Left kidney (tissue), 8 donors: ENCODE results near the gene SBK1. TPM values are rescaled to one million over a fixed set of nuclear protein-coding genes. Genes with fewer than 3 reads are reported as not detected.
A peak's percentile ranks its signal among the peaks of the same experiment; 100 is the strongest.
"Not testable (repeated sequence)": the region's sequence is repeated elsewhere in the genome, so short reads cannot be mapped to it uniquely, and the experiment has no call there.

ENCODE experiments used
- DNase-seq: peaks from one replicate; pipeline ENCODE4 v3.0.0-alpha.2; 2013
- long read RNA-seq, 8 donors: transcript quantifications; one replicate each; lab custom pipeline, GENCODE V29; 2026
- polyA plus RNA-seq: library from polyadenylated mRNA; unstranded; fragments of 120-200 nt; gene quantifications from one replicate; pipeline ENCODE4 v1.2.1, GENCODE V29; 2013; ENCODE audit not compliant: insufficient read length

Gene SBK1
- 16.9 TPM for polyA plus RNA-seq
- long read RNA-seq, donor 1, full-length matches to known transcripts, result 13 of 13 reads
- long read RNA-seq, donor 1, partial matches to known transcripts, result 0 of 13 reads
- long read RNA-seq, donor 1, other reads (novel, unspliced or antisense), result 0 of 13 reads
- long read RNA-seq, donor 2, full-length matches to known transcripts, result 8 of 34 reads
- long read RNA-seq, donor 2, partial matches to known transcripts, result 26 of 34 reads
- long read RNA-seq, donor 2, other reads (novel, unspliced or antisense), result 0 of 34 reads
- long read RNA-seq, donor 3, full-length matches to known transcripts, result 6 of 6 reads
- long read RNA-seq, donor 3, partial matches to known transcripts, result 0 of 6 reads
- long read RNA-seq, donor 3, other reads (novel, unspliced or antisense), result 0 of 6 reads
- long read RNA-seq, donor 4, full-length matches to known transcripts, result 1 of 1 reads
- long read RNA-seq, donor 4, partial matches to known transcripts, result 0 of 1 reads
- long read RNA-seq, donor 4, other reads (novel, unspliced or antisense), result 0 of 1 reads
- long read RNA-seq, donor 5, full-length matches to known transcripts, result 6 of 6 reads
- long read RNA-seq, donor 5, partial matches to known transcripts, result 0 of 6 reads
- long read RNA-seq, donor 5, other reads (novel, unspliced or antisense), result 0 of 6 reads
- long read RNA-seq, donor 6, full-length matches to known transcripts, result 11 of 11 reads
- long read RNA-seq, donor 6, partial matches to known transcripts, result 0 of 11 reads
- long read RNA-seq, donor 6, other reads (novel, unspliced or antisense), result 0 of 11 reads
- long read RNA-seq, donor 7, full-length matches to known transcripts, result 6 of 6 reads
- long read RNA-seq, donor 7, partial matches to known transcripts, result 0 of 6 reads
- long read RNA-seq, donor 7, other reads (novel, unspliced or antisense), result 0 of 6 reads
- long read RNA-seq, donor 8, full-length matches to known transcripts, result 3 of 3 reads
- long read RNA-seq, donor 8, partial matches to known transcripts, result 0 of 3 reads
- long read RNA-seq, donor 8, other reads (novel, unspliced or antisense), result 0 of 3 reads

DNA sequence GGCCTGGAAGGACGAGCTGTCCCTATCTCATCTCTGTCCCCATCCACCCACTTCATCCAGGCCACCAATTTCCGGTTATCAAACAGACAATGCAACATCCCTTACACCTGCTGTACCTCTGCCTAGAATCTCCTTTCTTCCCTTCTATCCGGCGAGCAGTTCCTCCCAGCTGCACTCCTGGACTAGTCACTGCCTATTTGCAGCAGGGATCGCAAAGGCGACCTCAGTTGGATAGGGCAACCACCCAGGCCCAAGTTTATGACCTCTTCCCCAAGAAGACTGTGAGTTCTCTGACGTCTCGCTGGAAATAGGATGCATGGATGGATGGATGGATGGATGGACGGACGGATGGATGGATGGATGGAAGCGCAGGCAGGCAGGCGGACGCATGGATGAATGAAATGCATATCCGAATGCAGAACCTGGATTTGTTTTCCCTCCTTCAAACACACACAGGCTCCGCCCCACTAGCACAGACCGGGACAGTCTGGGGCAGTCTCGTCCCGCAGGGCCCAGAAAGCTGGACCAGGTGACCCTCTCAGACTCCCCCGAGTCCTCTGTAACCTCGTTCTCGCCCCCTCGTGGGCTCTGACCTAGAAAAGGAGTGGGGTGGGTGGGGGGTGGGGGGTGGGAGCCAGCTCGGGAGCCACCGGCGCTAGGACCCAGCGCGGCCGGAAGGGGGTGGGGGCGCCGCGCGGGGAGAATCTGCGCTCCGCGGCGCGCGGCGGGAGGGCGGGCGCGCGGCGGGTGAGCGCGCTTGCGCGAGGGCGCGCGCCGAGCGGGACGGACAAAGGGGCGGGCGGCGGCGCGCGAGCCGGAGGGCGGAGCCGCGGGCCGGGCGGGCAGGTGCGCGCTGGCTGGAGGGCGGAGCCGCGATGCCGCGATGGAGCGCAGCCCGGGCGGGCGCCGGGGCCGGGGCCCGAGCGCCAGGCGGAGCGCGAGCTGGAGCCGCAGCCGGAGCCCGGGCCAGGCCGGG lies at the start of gene SBK1:
Gene SBK1, plus strand, starts transcription at position 875 of the 976 bp plus-strand sequence. CDS start 24,867 bp downstream, outside the sequence.
- peak; percentile 73 for DNase-seq

DNA sequence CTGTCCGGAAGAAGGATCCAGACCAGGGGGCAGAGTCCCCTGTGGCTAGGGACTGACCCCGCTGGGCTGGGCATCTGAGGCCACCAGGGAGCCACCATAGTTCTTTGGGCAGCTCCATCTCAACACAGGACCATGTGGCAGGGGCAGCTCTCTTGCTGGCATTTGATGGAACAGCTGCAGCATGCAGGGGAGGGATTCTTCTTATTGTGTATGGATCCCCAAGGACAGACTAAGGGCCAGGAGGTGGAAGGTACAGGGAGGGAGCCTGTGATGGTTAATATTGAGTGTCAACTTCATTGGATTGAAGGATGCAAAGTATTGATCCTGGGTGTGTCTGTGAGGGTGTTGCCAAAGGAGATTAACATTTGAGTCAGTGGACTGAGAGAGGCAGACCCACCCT lies 42.8 kb upstream of the SBK1 start:
- DNase-seq, result not testable (repeated sequence)

GRCh38 chr16:28250999-28251398 lies 41.3 kb upstream of the SBK1 start:
- no peak for DNase-seq

GRCh38 chr16:28254158-28254557 lies 38.2 kb upstream of the SBK1 start:
- no peak for DNase-seq

DNA sequence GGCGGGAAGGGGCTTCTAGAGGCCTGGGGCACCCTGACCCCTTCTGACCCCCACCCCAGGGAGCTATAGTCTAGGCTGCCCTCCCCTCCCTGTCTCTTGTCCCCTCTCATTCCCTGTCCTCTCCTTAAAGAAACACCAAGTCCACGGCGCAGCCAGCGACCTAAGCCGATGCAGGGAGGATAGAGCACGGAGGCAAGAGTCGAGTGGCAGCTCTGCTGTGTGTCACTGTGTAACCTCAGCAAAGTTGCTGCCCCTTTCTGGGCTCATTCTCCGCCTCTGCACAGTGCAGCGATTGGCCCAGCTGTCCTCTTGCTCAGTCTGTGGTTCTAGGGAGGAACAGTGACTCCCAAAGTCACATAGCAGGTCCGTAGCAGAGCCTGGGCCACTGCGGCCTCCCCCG lies 36.5 kb upstream of the SBK1 start:
- no peak for DNase-seq

DNA sequence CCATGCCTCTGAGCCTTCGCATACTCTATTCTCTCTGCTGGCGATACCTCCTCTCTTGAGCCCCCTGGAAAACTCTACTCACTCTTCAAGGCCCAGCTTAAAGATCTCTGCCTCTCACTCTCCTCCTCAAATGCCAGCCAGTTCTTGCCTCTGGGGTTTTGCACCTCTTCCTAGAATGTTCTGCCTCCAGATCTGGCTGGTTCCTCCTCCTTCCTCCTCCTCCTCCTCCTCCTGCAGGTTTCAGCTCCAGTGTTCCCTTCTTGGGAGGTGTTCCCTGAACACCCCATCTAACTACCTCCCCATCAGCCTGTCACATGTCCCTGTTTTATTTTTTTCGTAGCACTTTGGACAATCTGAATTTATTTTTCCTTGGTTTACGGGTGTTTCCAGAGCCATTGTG lies 35.1 kb upstream of the SBK1 start:
- DNase-seq, result no peak

DNA sequence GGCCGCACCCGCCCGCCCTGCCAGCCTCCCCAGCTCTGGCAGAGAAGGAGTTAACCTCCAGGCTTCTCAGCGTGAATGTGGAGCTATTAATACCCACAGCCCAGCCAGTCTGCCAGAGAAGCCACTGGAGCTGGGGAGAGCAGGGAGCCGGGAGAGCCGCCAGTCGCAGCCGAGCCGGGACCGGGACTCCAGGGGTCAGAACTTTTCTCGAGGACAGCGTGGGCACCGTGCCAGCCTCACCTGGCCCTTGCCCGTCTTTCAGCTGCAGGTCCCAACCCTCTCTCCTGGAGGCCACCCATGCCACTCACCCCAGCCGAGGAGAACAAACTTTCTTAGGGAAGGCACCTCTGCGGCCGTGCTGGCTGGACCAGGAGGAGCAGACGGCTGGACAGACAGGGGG lies 33.8 kb upstream of the SBK1 start:
- DNase-seq, result no peak

GRCh38 chr16:28259091-28259780 lies 33.1 kb upstream of the SBK1 start:
- no peak for DNase-seq

DNA sequence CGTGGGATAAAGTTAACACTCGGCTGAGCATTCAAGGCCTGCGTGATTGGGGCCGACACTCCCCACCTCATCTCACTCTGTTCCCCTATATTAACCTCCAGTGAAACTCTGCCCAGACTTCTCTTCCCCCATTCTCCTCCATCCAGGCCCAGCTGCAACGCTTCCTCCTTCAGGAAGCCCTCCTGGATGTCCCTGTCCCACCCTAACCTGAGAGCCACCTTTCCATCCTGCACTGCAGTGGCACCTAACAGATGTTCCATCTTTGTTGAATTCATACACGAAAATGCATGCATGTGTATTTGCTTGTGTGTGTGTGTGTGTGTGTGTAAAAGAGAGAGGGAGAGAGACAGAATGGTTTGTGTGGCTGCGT lies 32.6 kb upstream of the SBK1 start:
- DNase-seq, result no peak

DNA sequence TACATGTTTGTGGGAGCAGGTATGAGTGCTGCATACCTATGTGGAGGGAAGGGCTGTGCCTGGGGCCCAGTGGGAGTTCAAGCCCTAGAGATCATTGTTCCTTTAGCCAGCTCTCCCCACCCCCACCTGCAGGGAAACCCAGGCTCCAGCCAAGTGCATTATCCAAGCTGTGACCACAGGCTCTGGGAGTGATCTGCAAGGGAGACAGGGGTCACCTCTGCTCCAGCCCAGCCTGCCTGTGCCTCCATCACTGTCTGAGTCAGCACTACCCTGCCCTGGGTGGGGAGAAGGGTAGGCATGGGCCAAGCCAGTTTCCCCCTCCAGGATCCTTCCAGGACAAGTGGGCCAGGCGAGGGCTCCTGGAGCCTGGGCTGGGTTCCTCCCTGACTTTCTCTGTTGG lies 32.1 kb upstream of the SBK1 start:
- no peak for DNase-seq

GRCh38 chr16:28261942-28262341 lies 30.4 kb upstream of the SBK1 start:
- no peak for DNase-seq

DNA sequence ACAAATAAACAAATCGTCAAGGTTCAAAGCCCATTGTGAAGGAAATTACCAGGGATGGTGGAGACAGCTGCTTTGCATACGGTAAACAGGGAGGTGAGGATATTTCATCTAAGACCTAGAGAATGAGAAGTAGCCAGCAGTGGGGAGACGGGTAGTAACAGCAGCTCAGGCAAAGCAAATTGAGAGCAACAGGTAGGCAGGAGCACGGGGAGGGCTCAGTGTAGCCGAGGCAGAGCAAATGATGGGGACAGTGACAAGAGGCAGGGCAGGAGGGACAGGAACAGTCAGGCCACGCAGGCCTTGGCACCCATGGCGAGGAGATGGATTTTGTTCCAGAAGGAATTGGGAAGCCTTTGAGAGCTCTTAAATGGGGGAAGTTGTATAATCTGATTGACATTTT lies 29.0 kb upstream of the SBK1 start:
- DNase-seq, result no peak

DNA sequence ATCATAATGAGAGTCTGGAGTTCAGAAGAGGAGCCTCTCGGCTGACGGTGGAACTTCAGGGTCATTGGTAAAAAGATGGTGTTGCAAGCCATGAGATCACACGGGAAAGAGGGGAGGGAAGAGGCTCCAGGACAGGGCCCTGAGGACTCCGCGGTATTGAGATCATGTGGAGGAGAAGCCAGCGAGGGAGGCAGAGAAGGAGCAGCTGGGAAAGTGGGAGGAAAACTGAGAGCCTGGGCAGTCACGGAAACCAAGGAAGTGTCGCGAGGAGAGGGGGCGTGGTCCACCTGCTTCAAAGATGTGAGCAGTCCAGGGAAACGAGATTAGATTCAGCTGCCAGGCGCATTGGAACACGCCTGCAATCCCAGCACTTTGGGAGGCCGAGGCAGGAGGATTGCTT lies 27.7 kb upstream of the SBK1 start:
- peak; percentile 75 for DNase-seq

GRCh38 chr16:28265822-28266221 lies 26.5 kb upstream of the SBK1 start:
- DNase-seq, result no peak

DNA sequence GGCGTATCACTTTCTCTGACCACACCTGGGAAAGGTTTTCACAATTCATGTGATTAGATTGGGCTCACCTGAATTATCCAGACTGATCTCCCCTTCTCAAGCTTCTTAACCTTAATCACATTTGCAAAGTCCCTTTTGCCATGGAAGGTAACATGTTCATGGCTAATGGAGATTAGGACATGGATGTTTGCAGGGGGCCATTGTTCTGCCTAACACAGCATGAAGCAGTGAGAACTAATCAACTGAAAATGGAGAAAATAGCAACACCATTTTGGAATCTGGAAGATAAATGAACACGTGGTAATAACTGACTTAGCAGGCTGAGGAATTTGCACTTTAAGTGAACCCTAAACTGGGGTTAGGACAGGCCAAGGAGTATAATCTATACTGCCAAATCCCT lies 25.0 kb upstream of the SBK1 start:
- no peak for DNase-seq

DNA sequence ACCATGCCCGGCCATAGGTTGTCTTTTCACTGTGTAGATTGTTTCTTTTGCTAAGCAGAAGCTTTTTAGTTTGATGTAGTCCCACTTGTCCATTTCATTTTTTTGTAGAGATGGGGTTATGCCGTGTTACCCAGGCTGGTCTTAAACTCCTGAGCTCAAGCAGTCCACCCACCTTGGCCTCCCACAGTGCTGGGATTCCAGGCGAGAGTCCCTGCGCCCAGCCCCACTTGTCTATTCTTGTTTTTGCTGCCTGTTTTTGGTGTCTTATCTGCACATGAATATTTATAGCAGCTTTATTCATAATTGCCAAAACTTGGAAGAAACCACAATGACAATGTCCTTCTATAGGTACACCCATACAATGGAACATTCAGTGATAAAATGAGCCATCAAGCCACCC lies 18.8 kb upstream of the SBK1 start:
- no peak for DNase-seq

DNA sequence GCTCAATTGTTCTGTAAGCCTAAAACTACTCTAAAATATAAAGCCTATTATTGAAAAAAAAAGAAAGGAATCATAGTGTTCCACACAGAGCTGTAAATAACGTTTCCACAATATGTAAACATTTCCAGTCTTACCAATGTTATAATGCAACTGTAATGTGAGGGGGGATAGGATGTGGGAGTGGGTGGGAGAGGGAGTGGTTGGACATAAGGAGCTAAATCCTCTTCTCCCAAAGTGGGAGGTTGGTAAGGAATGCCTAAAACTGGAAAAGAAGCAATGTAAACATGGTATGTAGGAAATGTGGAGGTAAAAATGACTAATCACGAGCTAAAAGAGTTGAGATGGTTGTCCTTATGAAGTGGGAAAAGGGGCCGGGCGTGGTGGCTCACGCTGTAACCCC lies 17.6 kb upstream of the SBK1 start:
- DNase-seq, result no peak

DNA sequence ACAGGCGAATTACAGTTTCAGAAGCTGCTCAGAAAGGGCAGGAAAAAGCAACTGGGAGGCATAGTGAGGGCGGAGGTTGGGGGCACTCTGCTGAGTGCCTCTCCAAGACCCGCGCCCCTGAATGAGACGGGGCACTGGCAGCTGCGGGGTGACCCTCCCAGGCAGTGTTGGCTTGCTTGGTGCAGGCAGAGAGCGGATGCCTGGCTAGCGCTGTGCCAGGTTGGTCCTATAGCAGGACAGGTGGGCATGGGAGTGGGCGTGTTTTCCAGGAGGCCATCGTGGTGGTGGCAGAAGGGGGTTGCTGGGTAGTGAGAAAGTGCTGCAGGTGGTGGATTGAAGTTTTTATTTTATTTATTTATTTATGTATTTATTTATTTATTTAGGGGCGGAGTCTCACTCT lies 16.0 kb upstream of the SBK1 start:
- no peak for DNase-seq

- DNase-seq, result peak; percentile 79
Observed at GRCh38 chr16:28277537-28278388, 14.6 kb upstream of the SBK1 start.

DNA sequence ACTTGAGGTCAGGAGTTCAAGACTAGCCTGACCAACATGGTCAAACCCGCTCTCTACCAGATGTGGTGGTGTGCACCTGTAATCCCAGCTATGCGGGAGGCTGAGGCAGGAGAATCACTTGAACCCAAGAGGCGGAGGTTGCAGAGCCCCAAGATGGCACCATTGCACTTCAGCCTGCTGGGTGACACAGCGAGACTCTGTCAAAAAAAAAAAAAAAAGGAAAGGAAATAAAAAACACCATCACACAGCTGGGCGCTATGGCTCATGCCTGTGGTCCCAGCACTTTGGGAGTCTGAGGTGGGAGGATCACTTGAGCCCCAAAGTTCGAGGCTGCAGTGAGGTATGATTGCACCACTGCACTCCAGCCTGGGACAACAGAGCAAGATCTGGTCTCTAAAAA lies 13.3 kb upstream of the SBK1 start:
- DNase-seq, result no peak
